ENCODE data around the gene PEX11G. TPM values are rescaled to one million over a fixed set of nuclear protein-coding genes. Genes with fewer than 3 reads are reported as not detected.

The PEX11G gene
- total RNA-seq, 1 donor from 2014 or later, result 8.9 TPM

DNA sequence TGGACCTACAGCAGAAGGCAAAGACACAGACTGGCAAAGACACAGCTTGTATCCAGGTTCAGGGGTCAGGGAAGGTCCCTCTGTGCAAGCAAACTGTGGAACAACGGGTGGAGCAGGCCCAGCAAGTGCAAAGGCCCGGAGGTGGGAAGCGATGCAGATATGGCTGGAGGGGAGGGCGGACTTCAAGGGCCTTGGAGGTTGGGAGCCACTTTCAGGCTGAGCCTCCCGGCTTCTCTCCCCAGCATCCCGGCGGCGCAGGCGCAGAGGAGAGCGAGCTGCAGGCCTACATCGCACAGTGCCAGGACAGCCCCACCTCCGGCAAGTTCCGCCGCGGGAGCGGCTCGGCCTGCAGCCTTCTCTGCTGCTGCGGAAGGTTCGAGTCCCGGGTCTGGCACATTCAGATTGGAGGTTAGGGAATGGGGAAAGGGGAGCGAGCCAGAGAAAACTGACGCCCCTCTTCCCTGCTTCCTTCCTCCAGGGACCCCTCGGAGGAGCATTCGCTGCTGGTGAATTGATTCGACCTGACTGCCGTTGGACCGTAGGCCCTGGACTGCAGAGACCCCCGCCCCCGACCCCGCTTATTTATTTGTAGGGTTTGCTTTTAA, 44.5 kb upstream of the PEX11G start:
- H3K27me3 ChIP-seq (ENCODE audit: control insufficient read depth, insufficient read depth, low read length), result no peaks in the 10 kb centered on the region
- DNase-seq (ENCODE audit: low read depth), result no peak
- TF ChIP-seq CTCF (IDR thresholded peaks at IDR 0.05; ENCODE audit: insufficient read depth, low read length, poor library complexity, severe bottlenecking), result no peak
- no peaks in the 10 kb centered on the region for H3K36me3 ChIP-seq (ENCODE audit: control insufficient read depth, insufficient read depth, low read length)
- peak overlapping the region; percentile 83 for H3K4me3 ChIP-seq (ENCODE audit: low read depth, low read length)

GRCh38 chr19:7529610-7530490, 41.0 kb upstream of the PEX11G start:
- DNase-seq (ENCODE audit: low read depth), result no peak
- H3K36me3 ChIP-seq (ENCODE audit: control insufficient read depth, insufficient read depth, low read length), result no peaks in the 10 kb centered on the region
- TF ChIP-seq CTCF (IDR thresholded peaks at IDR 0.05; ENCODE audit: insufficient read depth, low read length, poor library complexity, severe bottlenecking), result no peak
- no peak overlapping the region for H3K4me3 ChIP-seq (ENCODE audit: low read depth, low read length)
- H3K27me3 ChIP-seq (ENCODE audit: control insufficient read depth, insufficient read depth, low read length), result no peaks in the 10 kb centered on the region

GRCh38 chr19:7529246-7529600, 40.4 kb upstream of the PEX11G start:
- no peak for TF ChIP-seq CTCF (IDR thresholded peaks at IDR 0.05; ENCODE audit: insufficient read depth, low read length, poor library complexity, severe bottlenecking)
- Histone ChIP-seq H3K36me3 (ENCODE audit: control insufficient read depth, insufficient read depth, low read length) (no peaks in the 10 kb centered on the region), H3K4me3 (ENCODE audit: low read depth, low read length) (no peak overlapping the region), H3K27me3 (ENCODE audit: control insufficient read depth, insufficient read depth, low read length) (no peaks in the 10 kb centered on the region)
- no peak for DNase-seq (ENCODE audit: low read depth)

DNA sequence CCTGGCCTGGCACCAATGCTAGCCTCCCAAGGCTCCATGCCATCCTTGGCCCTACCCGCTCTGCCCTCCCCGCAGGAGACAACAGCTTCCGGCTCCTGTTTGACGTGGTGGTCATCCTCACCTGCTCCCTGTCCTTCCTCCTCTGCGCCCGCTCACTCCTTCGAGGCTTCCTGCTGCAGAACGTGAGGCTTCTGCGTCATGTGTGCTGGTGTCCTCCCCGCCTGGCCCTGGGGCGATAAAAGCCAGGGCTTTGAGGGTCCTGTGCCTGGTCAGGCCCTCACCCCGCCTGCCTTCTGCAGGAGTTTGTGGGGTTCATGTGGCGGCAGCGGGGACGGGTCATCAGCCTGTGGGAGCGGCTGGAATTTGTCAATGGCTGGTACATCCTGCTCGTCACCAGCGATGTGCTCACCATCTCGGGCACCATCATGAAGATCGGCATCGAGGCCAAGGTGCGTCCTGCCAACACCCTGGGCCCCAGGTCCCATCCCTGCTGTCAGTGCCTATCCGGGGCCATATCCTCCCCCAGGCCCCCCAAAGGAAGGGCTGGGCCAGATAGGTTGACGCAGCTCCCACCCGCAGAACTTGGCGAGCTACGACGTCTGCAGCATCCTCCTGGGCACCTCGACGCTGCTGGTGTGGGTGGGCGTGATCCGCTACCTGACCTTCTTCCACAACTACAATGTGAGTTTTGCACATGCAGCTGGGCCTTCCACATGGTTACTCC, 39.8 kb upstream of the PEX11G start:
- DNase-seq (ENCODE audit: low read depth), result no peak
- H3K27me3 ChIP-seq (ENCODE audit: control insufficient read depth, insufficient read depth, low read length), result no peaks in the 10 kb centered on the region
- TF ChIP-seq CTCF (IDR thresholded peaks at IDR 0.05; ENCODE audit: insufficient read depth, low read length, poor library complexity, severe bottlenecking), result no peak
- no peak overlapping the region for H3K4me3 ChIP-seq (ENCODE audit: low read depth, low read length)
- no peaks in the 10 kb centered on the region for H3K36me3 ChIP-seq (ENCODE audit: control insufficient read depth, insufficient read depth, low read length)

- Histone ChIP-seq H3K27me3 (ENCODE audit: control insufficient read depth, insufficient read depth, low read length) (no peaks in the 10 kb centered on the region), H3K36me3 (ENCODE audit: control insufficient read depth, insufficient read depth, low read length) (no peaks in the 10 kb centered on the region), H3K4me3 (ENCODE audit: low read depth, low read length) (no peak overlapping the region)
- no peak for TF ChIP-seq CTCF (IDR thresholded peaks at IDR 0.05; ENCODE audit: insufficient read depth, low read length, poor library complexity, severe bottlenecking)
- DNase-seq (ENCODE audit: low read depth), result no peak
Measured at GRCh38 chr19:7528192-7528519, 39.3 kb upstream of the PEX11G start.

Measured in kidney epithelial cell (primary cell).